GM12865 (cell line): ENCODE data around the gene FOXP1.

Experiments
- DNase-seq: peaks from one replicate; pipeline ENCODE4 v3.0.0; 2010; ENCODE audit warnings: low read depth
- H3K4me3 ChIP-seq: 2 replicates; pipeline ENCODE4 v1.5.1; 2011; ENCODE audit warnings: mild to moderate bottlenecking, low read depth, low read length, control low read depth
- TF ChIP-seq, protein P1 (sequence below): IDR thresholded peaks from 2 replicates; pipeline ENCODE4 v1.5.1; 2011; ENCODE audit warnings: low read length, control low read depth, low read depth, inconsistent platforms; ENCODE audit not compliant: insufficient read depth; ENCODE audit errors: missing control alignments

FOXP1 gene

DNA sequence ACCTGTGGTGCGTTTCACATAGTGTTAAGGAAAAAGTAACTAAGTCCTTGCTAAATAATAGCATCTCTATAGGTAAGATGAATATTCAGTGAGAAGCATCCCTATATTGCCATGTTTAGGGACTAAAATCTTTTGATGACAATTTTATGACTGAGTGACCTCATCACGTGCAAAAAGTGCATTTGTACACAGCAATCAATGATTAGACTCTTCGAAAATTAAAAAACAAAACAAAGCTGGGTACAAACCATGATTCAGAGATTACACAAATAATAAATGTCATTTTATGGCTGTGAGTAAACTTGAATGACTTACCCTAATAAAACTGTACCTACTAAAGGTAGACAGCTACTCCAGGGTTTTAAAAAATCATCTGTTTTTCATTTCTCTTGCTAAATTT is 505.3 kb downstream of the FOXP1 start:
- TF ChIP-seq, protein P1, sequence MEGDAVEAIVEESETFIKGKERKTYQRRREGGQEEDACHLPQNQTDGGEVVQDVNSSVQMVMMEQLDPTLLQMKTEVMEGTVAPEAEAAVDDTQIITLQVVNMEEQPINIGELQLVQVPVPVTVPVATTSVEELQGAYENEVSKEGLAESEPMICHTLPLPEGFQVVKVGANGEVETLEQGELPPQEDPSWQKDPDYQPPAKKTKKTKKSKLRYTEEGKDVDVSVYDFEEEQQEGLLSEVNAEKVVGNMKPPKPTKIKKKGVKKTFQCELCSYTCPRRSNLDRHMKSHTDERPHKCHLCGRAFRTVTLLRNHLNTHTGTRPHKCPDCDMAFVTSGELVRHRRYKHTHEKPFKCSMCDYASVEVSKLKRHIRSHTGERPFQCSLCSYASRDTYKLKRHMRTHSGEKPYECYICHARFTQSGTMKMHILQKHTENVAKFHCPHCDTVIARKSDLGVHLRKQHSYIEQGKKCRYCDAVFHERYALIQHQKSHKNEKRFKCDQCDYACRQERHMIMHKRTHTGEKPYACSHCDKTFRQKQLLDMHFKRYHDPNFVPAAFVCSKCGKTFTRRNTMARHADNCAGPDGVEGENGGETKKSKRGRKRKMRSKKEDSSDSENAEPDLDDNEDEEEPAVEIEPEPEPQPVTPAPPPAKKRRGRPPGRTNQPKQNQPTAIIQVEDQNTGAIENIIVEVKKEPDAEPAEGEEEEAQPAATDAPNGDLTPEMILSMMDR, result no peak
- no peak overlapping the region for H3K4me3 ChIP-seq
- DNase-seq, result no peak

DNA sequence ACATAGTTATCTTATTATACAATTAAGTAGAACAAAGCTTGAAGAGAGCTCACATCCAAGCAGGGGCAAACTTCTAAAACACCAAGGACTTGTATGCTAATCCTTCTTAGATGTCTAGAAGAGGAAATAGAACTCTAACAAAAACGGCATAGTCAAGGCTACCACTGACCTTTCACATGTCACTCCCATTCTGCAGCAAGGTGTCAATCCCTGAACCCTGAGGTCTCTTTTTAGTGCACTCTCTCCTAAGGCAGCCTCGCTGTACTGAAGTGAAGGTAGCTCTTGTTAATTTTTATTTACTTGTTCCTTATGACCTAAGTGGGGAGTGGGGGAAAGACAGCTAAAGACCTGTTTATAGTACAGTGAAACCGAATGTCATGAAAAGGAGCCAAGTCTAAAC is 506.5 kb downstream of the FOXP1 start:
- DNase-seq, result no peak
- no peak overlapping the region for H3K4me3 ChIP-seq
- TF ChIP-seq, protein P1, result no peak

DNA sequence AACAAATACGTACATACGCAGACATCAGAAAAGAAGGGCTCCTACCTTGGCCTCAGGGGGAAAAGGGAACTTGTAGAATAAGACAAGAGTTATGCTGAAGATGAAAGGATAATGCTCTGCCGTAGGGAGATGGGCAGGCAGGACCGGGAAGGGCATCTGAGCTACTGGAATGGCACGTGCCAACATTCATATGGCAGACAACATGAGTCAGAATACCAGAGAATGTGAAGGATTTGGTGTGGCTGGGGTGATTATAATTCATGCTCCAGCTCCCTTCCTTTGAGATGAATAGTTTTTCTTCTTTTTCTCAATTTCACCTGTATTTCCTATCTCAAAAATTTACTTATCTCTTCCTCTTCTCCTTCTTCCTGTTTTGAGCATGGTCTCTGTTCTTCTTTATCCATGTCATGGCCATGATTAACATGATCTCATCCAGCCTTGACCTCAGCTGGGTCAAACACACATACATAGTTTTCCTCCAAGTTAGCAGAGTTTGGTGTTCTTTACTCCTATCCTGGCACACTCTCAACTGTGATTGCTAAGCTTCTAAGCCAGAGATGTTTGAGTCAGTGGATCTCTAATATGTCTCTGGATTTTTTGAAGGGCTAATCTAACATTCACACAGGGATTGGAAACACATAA is 507.0 kb downstream of the FOXP1 start:
- no peak for DNase-seq
- H3K4me3 ChIP-seq, result no peak overlapping the region
- TF ChIP-seq, protein P1, result no peak

DNA sequence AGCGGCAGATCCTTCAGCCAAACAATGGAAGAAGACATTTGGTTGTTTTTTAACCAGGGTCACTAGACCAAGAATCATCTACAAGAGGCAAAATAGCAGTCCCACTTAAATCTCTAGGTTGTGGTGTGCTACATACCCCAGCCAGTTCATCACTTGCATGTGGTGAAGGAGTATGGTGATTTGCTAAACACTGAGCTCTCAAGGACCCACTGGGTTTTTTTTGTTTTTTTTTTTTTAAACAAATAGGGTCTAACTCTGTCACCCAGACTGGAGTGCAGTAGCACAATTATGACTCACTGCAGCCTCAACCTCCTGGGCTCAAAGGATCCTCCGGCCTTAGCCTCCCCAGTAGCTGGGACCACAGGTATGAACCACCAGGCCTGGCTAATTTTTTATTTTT is 508.0 kb downstream of the FOXP1 start:
- TF ChIP-seq, protein P1, result no peak
- DNase-seq, result no peak
- H3K4me3 ChIP-seq, result no peak overlapping the region

DNA sequence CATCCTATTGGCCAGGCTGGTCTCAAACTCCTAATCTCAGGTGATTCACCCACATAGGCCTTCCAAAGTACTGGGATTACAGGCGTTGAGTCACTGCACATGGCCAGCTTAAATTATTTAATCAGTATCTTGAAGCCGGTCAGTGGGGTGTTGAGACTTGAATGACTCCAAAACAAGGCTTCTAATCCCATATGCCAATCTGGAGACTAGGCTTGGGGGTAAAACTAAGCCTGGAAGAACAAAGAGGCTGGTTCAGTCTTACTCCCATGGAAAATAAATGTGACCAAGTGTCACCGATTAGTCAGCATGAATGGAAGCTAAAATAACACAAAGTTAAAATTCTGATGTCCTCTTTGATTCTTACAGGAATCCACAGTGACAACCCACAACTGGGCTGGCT is 509.1 kb downstream of the FOXP1 start:
- no peak overlapping the region for H3K4me3 ChIP-seq
- DNase-seq, result no peak
- TF ChIP-seq, protein P1, result no peak

DNA sequence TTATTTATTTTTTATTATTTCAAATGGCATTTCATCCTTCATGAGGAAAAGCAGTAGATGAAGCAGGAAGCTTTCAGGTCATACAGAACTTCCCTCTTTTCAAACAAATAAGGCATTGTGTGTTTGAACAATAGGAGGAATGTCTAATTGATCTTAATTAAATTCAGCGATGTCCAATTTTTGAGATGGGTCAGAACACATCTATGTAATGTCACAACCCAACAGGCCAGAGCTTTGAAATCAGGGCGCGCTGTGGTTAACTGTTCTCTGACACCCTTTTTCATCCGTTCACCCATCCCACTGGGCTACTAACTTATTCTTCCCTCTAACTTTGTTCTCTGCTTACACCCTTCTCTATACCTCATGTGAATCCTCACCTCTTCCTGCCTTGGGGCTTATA is 510.5 kb downstream of the FOXP1 start:
- TF ChIP-seq, protein P1, result no peak
- DNase-seq, result no peak

DNA sequence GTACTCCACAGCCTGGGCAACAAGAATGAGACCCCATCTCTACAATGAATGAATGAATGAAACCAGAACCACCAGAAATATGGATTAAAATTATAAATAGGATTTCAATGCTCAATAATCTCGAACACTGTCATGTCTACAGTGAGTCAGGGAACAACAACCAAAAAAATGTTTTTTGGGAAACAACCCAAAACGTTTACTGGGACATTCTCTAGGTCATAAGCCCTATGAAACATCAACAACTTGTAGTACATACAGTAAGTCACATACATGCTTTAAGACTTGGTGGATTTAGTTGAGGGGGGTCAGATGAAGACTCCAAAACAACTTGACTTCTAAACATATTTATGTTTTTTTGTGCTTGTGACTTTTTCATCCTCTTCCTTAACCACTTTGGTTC is 511.2 kb downstream of the FOXP1 start:
- no peak for DNase-seq

More for the DNA sequence above, 510.5 kb downstream of the FOXP1 start:
- H3K4me3 ChIP-seq, result no peak overlapping the region

More for the DNA sequence above, 511.2 kb downstream of the FOXP1 start:
- H3K4me3 ChIP-seq, result no peak overlapping the region
- TF ChIP-seq, protein P1, result no peak
